Renal cortex interstitium (tissue), 11 donors: ENCODE results near the gene ANGPT4. TPM values are rescaled to one million over a fixed set of nuclear protein-coding genes. Genes with fewer than 3 reads are reported as not detected.

Experiments
- DNase-seq, 11 donors: peaks; one replicate each; pipeline ENCODE4 v3.0.0-alpha.2; 2013; ENCODE audit warnings: low read depth in 9 of 11, low spot score in 4 of 11; ENCODE audit errors: extremely low read depth in 1 of 11
- polyA plus RNA-seq, 3 donors: library from polyadenylated mRNA; unstranded; fragments of 120-200 nt; gene quantifications; one replicate each; pipeline ENCODE4 v1.2.1, GENCODE V29; 2013; ENCODE audit not compliant: insufficient read length in 3 of 3

Gene ANGPT4
- polyA plus RNA-seq, 3 donors: 0.20 to 0.40 (median 0.20) TPM

DNA sequence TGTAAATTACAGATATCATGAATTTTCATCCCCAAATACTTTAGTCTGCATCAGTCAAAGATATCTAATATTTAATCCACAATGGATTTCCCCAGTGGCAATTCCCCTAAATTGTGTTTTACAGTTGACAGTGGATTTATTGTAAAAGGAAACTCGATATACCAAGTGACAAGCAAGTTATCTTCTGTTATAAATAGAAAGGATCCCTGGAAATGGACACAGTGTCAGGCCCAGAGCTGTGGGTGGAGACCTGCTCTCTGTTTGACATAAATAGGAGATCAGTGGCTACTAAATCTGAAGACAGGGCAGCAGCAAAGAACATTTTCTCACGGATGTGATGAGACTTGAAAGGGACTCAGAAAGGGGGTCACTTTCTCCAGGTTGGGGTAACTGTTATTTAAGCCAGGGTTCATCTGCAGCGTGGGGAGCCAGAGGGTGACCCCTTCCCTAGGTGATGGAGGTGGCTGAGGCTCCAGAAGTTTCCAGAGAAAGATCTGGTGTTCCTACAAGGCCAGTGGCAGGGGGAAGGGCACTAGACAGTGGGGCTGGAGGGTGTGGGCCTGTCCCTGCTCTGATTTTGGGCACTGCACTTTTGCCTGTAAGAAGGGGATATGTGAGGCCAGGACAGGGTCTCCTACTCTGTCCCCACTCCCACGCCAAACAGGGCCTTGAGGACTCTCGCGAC lies 94.9 kb downstream of the ANGPT4 start:
- no peak for DNase-seq

GRCh38 chr20:820323-820953 lies 95.7 kb downstream of the ANGPT4 start:
- no peak for DNase-seq

Other genes starting within 250 kb of the ANGPT4 start
- under 1 TPM in 2 of 3 donors, not detected in 1; 0.05 TPM for gene SCRT2, start 240.5 kb downstream of the ANGPT4 start, polyA plus RNA-seq
- gene SLC52A3, start 147.8 kb downstream of the ANGPT4 start, polyA plus RNA-seq: 1 to 10 TPM; 3.3 to 4.0 (median 3.6) TPM
- gene FAM110A, start 82.6 kb downstream of the ANGPT4 start, polyA plus RNA-seq: 10 to 100 TPM in 1 of 3 donors, 1 to 10 TPM in 2; 7.3 to 10.3 (median 9.8) TPM
- gene RSPO4, start 86.0 kb upstream of the ANGPT4 start, polyA plus RNA-seq: 1 to 10 TPM; 1.3 to 1.9 (median 1.9) TPM
- 100 to 1,000 TPM; 123 to 146 (median 132) TPM for gene PSMF1, start 202.3 kb upstream of the ANGPT4 start, polyA plus RNA-seq